Measurements from ENCODE around the gene FSTL4. TPM values are rescaled to one million over a fixed set of nuclear protein-coding genes. Genes with fewer than 3 reads are reported as not detected.
A peak's percentile ranks its signal among the peaks of the same experiment; 100 is the strongest.

Gene FSTL4
- total and polyA plus RNA-seq, 2 of the 4 experiments (the other 2 are of a cell fraction) = 0.18 TPM; not detected in 1

- ChIA-PET CTCF (no interaction called here), POLR2A (ENCODE audit: unreplicated experiment) (no interaction called here)
- Histone ChIP-seq H2BK15ac (ENCODE audit: low read depth, low read length) (peak overlapping the region; percentile 7; the same call in 1 of the 3 replicates), H3K4me1 (ENCODE audit: control insufficient read depth, insufficient read depth, low read length) (peaks cover 18% of the 10 kb centered on the region; the same call in 1 of the 2 replicates), H3K14ac (replicated peaks; ENCODE audit: low read depth, low read length) (no peak overlapping the region; the same call in 1 of the 2 replicates), H2AK9ac (replicated peaks; ENCODE audit: low read depth, low read length, poor library complexity) (peak overlapping the region; percentile 52), H3K4me3 (ENCODE audit: insufficient read depth, low read depth, low read length) (no peak overlapping the region), H3K4me2 (ENCODE audit: low read depth, low read length) (0 out of 2 replicates have a peak overlapping the region, but pooled peaks have one; percentile 32), H3K9ac (ENCODE audit: low read depth, low read length) (no peak overlapping the region), H2BK120ac (ENCODE audit: low read depth, low read length) (peak overlapping the region; percentile 69), H3K23ac (ENCODE audit: low read depth, low read length) (no peak overlapping the region), H3K18ac (ENCODE audit: low read depth, low read length) (peak overlapping the region; percentile 19; the same call in 1 of the 2 replicates), H3K27ac (ENCODE audit: insufficient read depth, low read length) (no peak overlapping the region; the same call in 1 of the 2 replicates), H2BK20ac (ENCODE audit: low read depth, low read length) (peak overlapping the region; percentile 76; the same call in 1 of the 2 replicates), H2AK5ac (ENCODE audit: low read depth, low read length) (peak overlapping the region; percentile 5; the same call in 1 of the 2 replicates), H3K36me3 (ENCODE audit: control insufficient read depth, insufficient read depth, low read length) (no peaks in the 10 kb centered on the region), H3K79me1 (ENCODE audit: low read depth in 1 of 2, low read length in 2 of 2) (no peaks in the 10 kb centered on the region), H2BK5ac (ENCODE audit: low read depth, low read length, poor library complexity, severe bottlenecking) (no peak overlapping the region), H3K9me1 (ENCODE audit: insufficient read depth, low read length) (peaks cover 17% of the 10 kb centered on the region; the same call in 1 of the 2 replicates), H4K20me1 (ENCODE audit: insufficient read depth, low read length) (no peaks in the 10 kb centered on the region), H4K8ac (ENCODE audit: low read depth in 2 of 2, low read length in 2 of 2) (peak overlapping the region in 1 of 2 experiments; percentile 58; a peak in 2 of 4 replicates), H3K9me3 (ENCODE audit: control insufficient read depth, insufficient read depth, low read length) (no peaks in the 10 kb centered on the region), H3K56ac (ENCODE audit: extremely low read depth, insufficient read depth, low read length) (0 out of 2 replicates have a peak overlapping the region, but pooled peaks have one; percentile 22), H2AFZ (replicated peaks; ENCODE audit: low read length, poor library complexity) (peak overlapping the region; percentile 35), H3K27me3 (ENCODE audit: control insufficient read depth, insufficient read depth, low read length) (no peaks in the 10 kb centered on the region), H3K4ac (ENCODE audit: low read depth, low read length) (peak overlapping the region; percentile 34), H4K5ac (ENCODE audit: low read depth, low read length) (peak overlapping the region; percentile 1; the same call in 1 of the 2 replicates), H4K91ac (ENCODE audit: insufficient read depth, low read depth, low read length) (0 out of 2 replicates have a peak overlapping the region, but pooled peaks have one; percentile 25)
- ATAC-seq (ENCODE audit: low read depth) (peak; percentile 73), DNase-seq (peak; percentile 99)
- dilution Hi-C loops (cut with HindIII; ENCODE audit: low sequenced_read_pairs, unreplicated experiment) = no loop called here
- in situ Hi-C loops (cut with MboI; ENCODE audit: low sequenced_read_pairs) = no loop called here
- no TSS peak for BruUV-seq (replicated peaks)
- WGBS, 2 experiments (ENCODE audit: extremely low coverage in 2 of 2, insufficient read length in 1 of 2) = 12% methylated on average over 4 of the region's 11 CpGs; no CpG with 5 or more reads in 1 of the 2 experiments
- intact Hi-C loops (cut with micrococcal nuclease) = no loop called here
- TF ChIP-seq CTCF (conservative IDR thresholded peaks at IDR 0.05; ENCODE audit: low read depth, low read length) (no peak), RAD21 (IDR thresholded peaks at IDR 0.05; ENCODE audit: low read length) (0 out of 2 replicates have a peak, but pooled peaks have one; percentile 2), POLR2A (IDR thresholded peaks at IDR 0.05; ENCODE audit: low read depth, low read length) (no peak), RFX5 (IDR thresholded peaks at IDR 0.05; ENCODE audit: low read depth, low read length) (no peak), SMC3 (IDR thresholded peaks at IDR 0.05; ENCODE audit: low read depth, low read length) (no peak), RCOR1 (IDR thresholded peaks at IDR 0.05; ENCODE audit: insufficient replicate concordance, low read length) (peak; percentile 54), USF2 (IDR thresholded peaks at IDR 0.05; ENCODE audit: low read depth, low read length) (0 out of 2 replicates have a peak, but pooled peaks have one; percentile 25), FOS (IDR thresholded peaks at IDR 0.05; ENCODE audit: low read depth, low read length) (peak; percentile 99), CHD1 (IDR thresholded peaks at IDR 0.05; ENCODE audit: low read depth, low read length) (no peak), MXI1 (IDR thresholded peaks at IDR 0.05; ENCODE audit: borderline replicate concordance, low read depth, low read length) (no peak), BHLHE40 (IDR thresholded peaks at IDR 0.05; ENCODE audit: low read depth, low read length) (peak; percentile 68), CEBPB (IDR thresholded peaks at IDR 0.05; ENCODE audit: low read depth, low read length) (no peak), MAFK (IDR thresholded peaks at IDR 0.05; ENCODE audit: low read depth, low read length) (no peak), MAZ (IDR thresholded peaks at IDR 0.05; ENCODE audit: borderline replicate concordance, low read depth, low read length) (peak; percentile 19; the same call in 1 of the 2 replicates)
Measured at GRCh38 chr5:133245191-133246052, 366.9 kb downstream of the FSTL4 start.

Measured in IMR-90 (cell line).